ENCODE data around the gene CNTNAP2. TPM values are rescaled to one million over a fixed set of nuclear protein-coding genes. Genes with fewer than 3 reads are reported as not detected.

The CNTNAP2 gene
- total and polyA plus RNA-seq, 2 of the 13 experiments (the other 11 are each of a cell fraction or from before 2014, with no cell fraction given): 0.40 to 0.42 TPM

DNA sequence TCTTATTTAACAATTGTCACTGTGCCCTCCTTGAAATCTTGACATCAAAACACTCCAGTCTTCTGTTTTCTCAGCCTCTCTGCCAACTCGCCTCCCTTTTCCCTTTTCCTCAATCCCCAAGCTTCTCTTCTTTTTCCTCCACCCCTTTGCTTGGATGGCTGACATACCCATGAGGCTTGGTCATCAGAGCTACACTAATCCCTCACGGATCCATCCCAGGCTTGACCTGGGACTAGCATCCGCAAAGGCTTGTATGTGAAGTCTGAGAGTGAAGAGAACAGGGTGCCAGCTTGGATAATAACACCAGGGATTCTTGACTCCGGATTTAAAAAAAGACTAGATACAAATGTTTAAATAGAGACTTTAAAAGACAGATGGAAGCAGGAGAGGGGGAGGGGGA is 2045.2 kb downstream of the CNTNAP2 start (continued):
- no peak for TF ChIP-seq ZNF580 (CRISPR knock-in tag; IDR thresholded peaks at IDR 0.05; ENCODE audit: borderline replicate concordance, low read depth)

- in situ Hi-C loops (cut with HindIII; ENCODE audit: extremely low pct_ligation_motif_present, low pct_unique_long_range_greater_than_20kb) (no loop called here), intact Hi-C loops (cut with micrococcal nuclease; ENCODE audit: unreplicated experiment) (no loop called here)
- H3K4me2 ChIP-seq (ENCODE audit: low read depth, low read length): no peak overlapping the region
- no peak for DNase-seq (ENCODE audit: low spot score)
- H3K4me3 ChIP-seq (replicated peaks in 1 of 3; ENCODE audit: insufficient read depth in 1 of 3, low read depth in 2 of 3, low read length in 3 of 3): no peak overlapping the region
- H3K9me3 ChIP-seq (ENCODE audit: low read length): no peaks in the 10 kb centered on the region
- no peaks in the 10 kb centered on the region; a peak in 1 of 5 replicates for H3K27me3 ChIP-seq (ENCODE audit: control insufficient read depth in 1 of 2, insufficient read depth in 2 of 2, low read length in 2 of 2)
- no peaks in the 10 kb centered on the region for H4K20me1 ChIP-seq (ENCODE audit: insufficient read depth, low read length)
- H3K27ac ChIP-seq (ENCODE audit: extremely low read length, insufficient read depth, low read length): no peak overlapping the region
- ChIA-PET CTCF (ENCODE audit: low intra/inter-chr PET ratio, low total read pairs) (no interaction called here), POLR2A (no interaction called here)
- FAIRE-seq: no peak
- H3K79me2 ChIP-seq (ENCODE audit: insufficient read depth, low read length): no peaks in the 10 kb centered on the region
- no peak overlapping the region for H3K9ac ChIP-seq (ENCODE audit: insufficient read depth, low read depth, low read length)
- H3K4me1 ChIP-seq (ENCODE audit: insufficient read depth, low read length): no peaks in the 10 kb centered on the region
- WGBS (ENCODE audit: low lambda C conversion rate): 7% methylated on average over 4 of the region's 4 CpGs
- no peak for ATAC-seq
- no TSS peak for BruUV-seq (replicated peaks)
- no peaks in the 10 kb centered on the region for H3K36me3 ChIP-seq (replicated peaks in 1 of 2; ENCODE audit: control insufficient read depth in 1 of 2, insufficient read depth in 2 of 2, low read length in 2 of 2)
- no peak overlapping the region for H2AFZ ChIP-seq (ENCODE audit: low read length)
- TF ChIP-seq TCF7L2 (IDR thresholded peaks at IDR 0.05; ENCODE audit: low read depth, low read length): no peak
- peak; percentile 30; the same call in 1 of the 2 replicates for TF ChIP-seq ZNF770 (CRISPR knock-in tag; IDR thresholded peaks at IDR 0.05)
These were observed 2046.2 kb downstream of the CNTNAP2 start for GRCh38 chr7:148162808-148163207.

DNA sequence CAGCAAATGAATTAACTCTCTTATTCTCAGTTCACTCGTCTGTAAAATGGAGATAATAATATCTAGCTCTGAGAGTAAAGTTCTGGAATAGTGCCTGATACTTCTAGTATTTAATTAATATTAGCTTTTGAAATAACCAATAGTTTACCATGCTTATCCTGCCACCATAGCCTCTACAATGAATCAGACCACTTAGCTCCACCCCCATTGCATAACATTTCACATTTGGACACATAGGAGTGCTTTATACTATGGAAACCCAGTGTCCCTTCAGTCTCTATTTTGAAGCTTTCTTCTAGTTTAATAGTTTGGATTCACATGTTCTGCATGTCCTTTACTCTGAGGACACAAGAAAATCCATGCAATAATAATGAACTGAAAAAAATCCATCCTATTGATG is 2046.6 kb downstream of the CNTNAP2 start:
- no peaks in the 10 kb centered on the region; a peak in 1 of 5 replicates for H3K27me3 ChIP-seq (ENCODE audit: control insufficient read depth in 1 of 2, insufficient read depth in 2 of 2, low read length in 2 of 2)
- H3K4me3 ChIP-seq (replicated peaks in 1 of 3; ENCODE audit: insufficient read depth in 1 of 3, low read depth in 2 of 3, low read length in 3 of 3): no peak overlapping the region
- no peak overlapping the region for H2AFZ ChIP-seq (ENCODE audit: low read length)
- DNase-seq (ENCODE audit: low spot score) (no peak), ATAC-seq (no peak), FAIRE-seq (no peak)
- POLR2A ChIA-PET: no interaction called here
- BruUV-seq (replicated peaks): no TSS peak
- no peaks in the 10 kb centered on the region for H3K36me3 ChIP-seq (replicated peaks in 1 of 2; ENCODE audit: control insufficient read depth in 1 of 2, insufficient read depth in 2 of 2, low read length in 2 of 2)
- no peaks in the 10 kb centered on the region for H3K4me1 ChIP-seq (ENCODE audit: insufficient read depth, low read length)
- H3K9ac ChIP-seq (ENCODE audit: insufficient read depth, low read depth, low read length): no peak overlapping the region
- no peak overlapping the region for H3K27ac ChIP-seq (ENCODE audit: extremely low read length, insufficient read depth, low read length)
- H3K4me2 ChIP-seq (ENCODE audit: low read depth, low read length): no peak overlapping the region
- in situ Hi-C loops (cut with HindIII; ENCODE audit: extremely low pct_ligation_motif_present, low pct_unique_long_range_greater_than_20kb): no loop called here
- intact Hi-C loops (cut with micrococcal nuclease; ENCODE audit: unreplicated experiment): no loop called here
- 6% methylated on average over 1 of the region's 1 CpG for WGBS (ENCODE audit: low lambda C conversion rate)
- H3K9me3 ChIP-seq (ENCODE audit: low read length): no peaks in the 10 kb centered on the region
- CTCF ChIA-PET (ENCODE audit: low intra/inter-chr PET ratio, low total read pairs): no interaction called here
- no peaks in the 10 kb centered on the region for H4K20me1 ChIP-seq (ENCODE audit: insufficient read depth, low read length)
- H3K79me2 ChIP-seq (ENCODE audit: insufficient read depth, low read length): no peaks in the 10 kb centered on the region
- TF ChIP-seq ZMYM4 (CRISPR knock-in tag; IDR thresholded peaks at IDR 0.05) (no peak), ZNF547 (CRISPR knock-in tag; IDR thresholded peaks at IDR 0.05) (no peak), ZBTB25 (CRISPR knock-in tag; IDR thresholded peaks at IDR 0.05) (no peak), KDM2A (CRISPR knock-in tag; IDR thresholded peaks at IDR 0.05; ENCODE audit: borderline replicate concordance, low read depth) (no peak), REXO4 (CRISPR knock-in tag; IDR thresholded peaks at IDR 0.05; ENCODE audit: borderline replicate concordance) (no peak), ZBTB2 (CRISPR knock-in tag; IDR thresholded peaks at IDR 0.05; ENCODE audit: low read depth) (no peak)
